Bronchial epithelial cell (primary cell): Measurements from ENCODE around the gene IMMT. TPM values are rescaled to one million over a fixed set of nuclear protein-coding genes. Genes with fewer than 3 reads are reported as not detected.
A peak's percentile ranks its signal among the peaks of the same experiment; 100 is the strongest.

Source experiments
- DNase-seq: peaks from one replicate; pipeline ENCODE4 v3.0.0-alpha.2; 2010; ENCODE audit warnings: low read depth
- FAIRE-seq: peaks from 2 replicates; lab custom pipeline; 2011; peaks lifted over from hg19 to GRCh38; lab: Jason Lieb, UNC
- H3K27me3 ChIP-seq: 2 replicates; pipeline ENCODE4 v1.5.1; 2011; ENCODE audit warnings: low read length; ENCODE audit not compliant: control insufficient read depth, insufficient read depth
- H3K36me3 ChIP-seq: 2 replicates; pipeline ENCODE4 v1.5.1; 2011; ENCODE audit warnings: low read length; ENCODE audit not compliant: control insufficient read depth, insufficient read depth
- H3K4me3 ChIP-seq: 2 replicates; pipeline ENCODE4 v1.5.1; 2011; ENCODE audit warnings: mild to moderate bottlenecking, low read depth, low read length, control low read depth
- total RNA-seq: library from RNA; depleted of rRNA; stranded (reverse); fragments of >200 nt; gene quantifications from 2 replicates; pipeline ENCODE4 v1.2.1, GENCODE V29; 2014
- TF ChIP-seq, protein P1 (sequence below): IDR thresholded peaks from 2 replicates; pipeline ENCODE4 v1.5.1; 2011; ENCODE audit warnings: mild to moderate bottlenecking, moderate library complexity, low read length, control low read depth, inconsistent platforms; ENCODE audit not compliant: insufficient read depth, severe bottlenecking

IMMT gene
- total RNA-seq, 1 donor from 2014 or later: 32.4 TPM

DNA sequence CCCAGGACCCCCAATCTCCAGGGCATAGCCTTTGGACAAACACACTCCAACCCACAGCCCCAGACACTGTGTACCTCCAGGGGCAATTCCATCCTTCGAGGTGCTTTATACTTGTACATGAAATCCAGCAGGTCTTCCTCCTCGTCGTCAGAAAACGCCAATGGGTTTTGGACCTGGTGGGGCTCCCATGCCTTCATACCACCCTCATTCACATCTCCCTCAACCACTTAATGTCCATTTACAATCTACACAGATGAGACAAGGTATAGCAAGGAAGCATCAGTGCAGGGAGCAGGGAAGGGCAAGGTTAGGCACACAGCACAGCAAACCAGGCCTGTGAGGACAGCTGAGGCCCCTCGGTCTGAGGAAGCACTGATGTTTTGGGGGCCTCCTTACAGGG lies 24.6 kb upstream of the IMMT start:
- FAIRE-seq (no peak), DNase-seq (no peak)
- no peak overlapping the region for H3K4me3 ChIP-seq
- no peaks in the 10 kb centered on the region for H3K36me3 ChIP-seq
- TF ChIP-seq, protein P1, sequence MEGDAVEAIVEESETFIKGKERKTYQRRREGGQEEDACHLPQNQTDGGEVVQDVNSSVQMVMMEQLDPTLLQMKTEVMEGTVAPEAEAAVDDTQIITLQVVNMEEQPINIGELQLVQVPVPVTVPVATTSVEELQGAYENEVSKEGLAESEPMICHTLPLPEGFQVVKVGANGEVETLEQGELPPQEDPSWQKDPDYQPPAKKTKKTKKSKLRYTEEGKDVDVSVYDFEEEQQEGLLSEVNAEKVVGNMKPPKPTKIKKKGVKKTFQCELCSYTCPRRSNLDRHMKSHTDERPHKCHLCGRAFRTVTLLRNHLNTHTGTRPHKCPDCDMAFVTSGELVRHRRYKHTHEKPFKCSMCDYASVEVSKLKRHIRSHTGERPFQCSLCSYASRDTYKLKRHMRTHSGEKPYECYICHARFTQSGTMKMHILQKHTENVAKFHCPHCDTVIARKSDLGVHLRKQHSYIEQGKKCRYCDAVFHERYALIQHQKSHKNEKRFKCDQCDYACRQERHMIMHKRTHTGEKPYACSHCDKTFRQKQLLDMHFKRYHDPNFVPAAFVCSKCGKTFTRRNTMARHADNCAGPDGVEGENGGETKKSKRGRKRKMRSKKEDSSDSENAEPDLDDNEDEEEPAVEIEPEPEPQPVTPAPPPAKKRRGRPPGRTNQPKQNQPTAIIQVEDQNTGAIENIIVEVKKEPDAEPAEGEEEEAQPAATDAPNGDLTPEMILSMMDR: no peak
- H3K27me3 ChIP-seq: no peaks in the 10 kb centered on the region

DNA sequence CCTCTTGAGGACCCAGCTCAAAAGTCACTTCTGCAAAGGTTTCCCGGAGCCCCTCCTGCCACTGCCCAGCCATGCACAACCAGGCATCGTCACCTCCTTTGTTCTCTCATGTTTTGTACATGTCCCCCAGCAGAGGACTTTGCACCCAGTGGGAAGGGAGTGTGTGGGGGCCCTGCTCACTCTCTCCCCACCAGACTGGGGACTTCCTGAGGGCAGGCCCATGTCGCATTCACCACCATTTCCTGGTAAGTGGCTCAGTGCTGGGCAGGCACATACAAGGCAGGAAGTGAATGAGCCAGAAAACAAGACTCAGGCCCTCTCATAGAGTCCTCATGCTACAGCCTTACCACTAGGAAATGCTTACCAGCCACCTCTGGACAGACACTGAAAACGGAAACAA lies 22.9 kb upstream of the IMMT start:
- Histone ChIP-seq H3K36me3 (peaks cover 1% of the 10 kb centered on the region), H3K27me3 (no peaks in the 10 kb centered on the region), H3K4me3 (no peak overlapping the region)
- no peak for DNase-seq
- no peak for FAIRE-seq
- TF ChIP-seq, protein P1: no peak

DNA sequence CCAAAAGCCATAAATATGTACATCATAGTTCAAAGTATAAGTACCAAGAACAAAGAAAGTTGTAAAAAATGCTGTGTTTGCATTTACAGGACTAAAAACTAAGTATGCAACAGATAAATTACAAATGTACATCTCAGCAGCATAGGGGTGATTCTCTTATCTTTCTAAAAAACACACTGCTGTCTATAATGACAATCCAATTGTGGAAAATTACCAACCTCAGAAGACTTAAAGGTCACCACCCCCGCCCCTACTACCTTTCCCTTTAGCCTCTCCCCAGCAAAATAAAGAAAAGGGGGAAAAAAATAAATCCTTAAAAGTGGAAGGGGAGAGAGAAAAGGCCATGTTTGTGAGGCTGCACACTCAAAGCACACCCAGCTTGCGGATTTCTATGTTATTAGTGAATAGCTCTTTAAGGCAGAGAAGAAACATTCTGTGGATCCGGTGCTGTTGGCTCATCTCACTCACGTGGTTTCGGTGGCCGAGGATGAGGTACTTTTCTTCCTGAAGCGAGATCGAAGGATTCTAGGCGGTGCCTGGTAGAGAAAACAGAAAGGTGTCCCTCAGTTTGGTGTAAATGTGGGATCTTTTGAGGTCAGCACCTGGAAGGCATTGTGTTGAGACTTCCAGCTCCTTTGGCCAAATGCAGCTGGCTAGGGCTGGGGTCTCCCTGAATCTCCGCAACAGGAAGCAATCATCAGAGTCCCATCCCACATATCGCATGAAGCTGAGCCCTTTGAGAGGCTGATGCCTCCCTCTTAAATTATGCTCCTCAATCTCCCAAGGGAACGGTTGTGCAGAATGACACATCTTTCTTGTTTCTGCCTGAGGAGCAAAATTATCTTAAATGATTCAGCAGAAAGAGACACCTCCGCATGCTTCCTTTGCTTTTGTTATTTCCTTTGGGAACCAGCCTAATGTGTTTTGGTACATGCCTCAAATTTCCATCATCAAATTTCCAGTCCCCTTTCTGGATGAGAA lies 21.6 kb upstream of the IMMT start:
- H3K27me3 ChIP-seq: no peaks in the 10 kb centered on the region
- no peak overlapping the region for H3K4me3 ChIP-seq
- DNase-seq: peak; percentile 25
- peaks cover 4% of the 10 kb centered on the region for H3K36me3 ChIP-seq
- TF ChIP-seq, protein P1: no peak
- no peak for FAIRE-seq

DNA sequence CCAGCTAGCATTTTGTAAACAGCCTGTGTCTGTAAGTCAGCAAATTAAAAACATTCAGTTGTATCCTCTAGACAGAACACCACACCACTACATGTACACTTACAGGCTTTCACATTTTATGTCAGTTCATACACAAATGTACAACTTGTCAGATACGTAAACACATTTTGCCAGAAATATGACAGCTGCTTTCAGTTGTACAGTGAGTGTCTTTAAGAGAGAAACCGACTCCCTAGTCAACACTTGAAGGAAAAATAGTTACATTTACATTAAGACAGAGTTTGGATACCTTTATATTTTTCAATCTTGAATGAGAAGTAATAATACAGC lies 19.2 kb upstream of the IMMT start:
- Histone ChIP-seq H3K4me3 (no peak overlapping the region), H3K36me3 (peaks cover 7% of the 10 kb centered on the region), H3K27me3 (no peaks in the 10 kb centered on the region)
- TF ChIP-seq, protein P1: no peak
- FAIRE-seq: no peak
- DNase-seq: no peak

DNA sequence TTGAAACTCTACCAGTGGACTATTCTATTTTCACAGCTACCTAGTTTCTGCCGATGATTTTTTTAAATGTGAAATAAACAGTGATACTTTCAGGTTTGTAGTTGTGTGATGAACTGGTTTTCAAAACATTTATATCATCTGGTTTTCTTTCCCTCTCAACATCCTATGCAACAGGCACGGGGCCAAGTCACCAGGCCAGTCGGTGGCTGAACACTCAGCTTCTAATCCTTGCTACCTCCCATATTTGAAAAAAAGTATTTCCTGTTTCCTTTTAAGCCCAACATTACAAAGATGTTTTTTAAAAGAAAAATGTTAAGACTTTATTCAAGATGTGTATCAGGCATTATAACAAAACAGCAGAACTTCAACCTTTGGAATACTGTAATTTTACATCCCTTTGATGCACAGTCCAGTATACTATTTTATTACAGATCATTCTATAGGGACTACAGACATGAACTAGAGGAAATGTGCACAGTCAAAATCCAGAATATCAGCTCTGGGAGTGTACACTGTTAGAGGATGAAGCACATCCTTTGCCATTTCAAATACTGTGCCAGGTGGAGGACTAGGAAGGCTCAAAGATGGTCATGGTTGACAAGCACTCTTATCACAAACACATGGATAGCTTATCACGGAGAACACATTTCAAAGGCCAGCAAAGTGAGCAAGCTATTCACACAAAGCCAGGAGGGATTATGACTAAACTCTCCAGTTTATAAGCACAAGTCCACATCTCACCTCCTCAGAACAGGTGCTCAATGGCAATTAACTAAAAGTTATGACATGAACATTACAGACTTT lies 18.6 kb upstream of the IMMT start:
- no peak for DNase-seq
- Histone ChIP-seq H3K4me3 (no peak overlapping the region), H3K27me3 (no peaks in the 10 kb centered on the region), H3K36me3 (peaks cover 7% of the 10 kb centered on the region)
- FAIRE-seq: no peak
- TF ChIP-seq, protein P1: no peak
